GM12878 (cell line): ENCODE data around the gene SRGAP1. TPM values are rescaled to one million over a fixed set of nuclear protein-coding genes. Genes with fewer than 3 reads are reported as not detected.
A peak's percentile ranks its signal among the peaks of the same experiment; 100 is the strongest.

Experiments used
- ATAC-seq: fragments of 200-7000 bp; cut with Tn5 transposase; 3 replicates; pipeline ENCODE4 v1.9.1; 2020; ENCODE audit warnings: mild to moderate bottlenecking, moderate library complexity
- BruUV-seq: library from RNA; stranded (reverse); fragments of 400-500 nt; replicated peaks from 2 replicates; lab custom pipeline; 2021; lab: Mats Ljungman, UMichigan
- CTCF ChIA-PET: fragments of 300-600 bp; sonication (Branson Sonifier 250); formaldehyde crosslinking; extraction: SDS; loops from one replicate; lab custom pipeline; 2021; ENCODE audit warnings: inconsistent platforms; lab: Yijun Ruan, JAX
- POLR2A ChIA-PET: fragments of 350-600 bp; formaldehyde crosslinking; extraction: SDS; loops from one replicate; lab custom pipeline; 2021; ENCODE audit warnings: inconsistent platforms; lab: Charles Lee
- RAD21 ChIA-PET: fragments of 300-600 bp; sonication (Branson Sonifier 250); formaldehyde crosslinking; loops from one replicate; lab custom pipeline; 2023; ENCODE audit warnings: antibody characterized with exemption; ENCODE audit not compliant: unreplicated experiment; lab: Charles Lee
- SMC1A ChIA-PET: fragments of 300-600 bp; sonication (Branson Sonifier 250); formaldehyde crosslinking; loops from one replicate; lab custom pipeline; 2023; ENCODE audit not compliant: unreplicated experiment, uncharacterized antibody; lab: Charles Lee
- DNase-seq: peaks from one replicate; pipeline ENCODE4 v3.0.0-alpha.2; 2011; ENCODE audit warnings: low read depth, low spot score
- FAIRE-seq: peaks from 3 replicates; lab custom pipeline; 2011; peaks lifted over from hg19 to GRCh38; lab: Jason Lieb, UNC
- H2AFZ ChIP-seq: 2 replicates; pipeline ENCODE4 v1.6.0; 2011; ENCODE audit warnings: low read depth, low read length, control low read depth; ENCODE audit not compliant: control insufficient read depth
- H3K27ac ChIP-seq: 2 replicates; pipeline ENCODE4 v1.5.1; 2011; ENCODE audit warnings: control low read depth; ENCODE audit not compliant: control insufficient read depth, insufficient read depth
- H3K27me3 ChIP-seq, 2 experiments: replicated peaks in 1 of 2; 2 replicates each; pipeline versions ENCODE4 v1.6.0 to v1.6.1; 2011; ENCODE audit warnings: low read length in 1 of 2; ENCODE audit not compliant: control insufficient read depth in 2 of 2, insufficient read depth in 2 of 2
- H3K36me3 ChIP-seq, 2 experiments: 2 replicates each; pipeline ENCODE4 v1.5.1; 2011; ENCODE audit warnings: low read length in 1 of 2; ENCODE audit not compliant: control insufficient read depth in 2 of 2, insufficient read depth in 2 of 2
- H3K4me1 ChIP-seq: 2 replicates; pipeline ENCODE4 v1.6.1; 2011; ENCODE audit warnings: mild to moderate bottlenecking, low read length, moderate library complexity, mixed read lengths; ENCODE audit not compliant: control insufficient read depth, insufficient read depth
- H3K4me2 ChIP-seq: 2 replicates; pipeline ENCODE4 v1.6.0; 2011; ENCODE audit warnings: control low read depth; ENCODE audit not compliant: control insufficient read depth, insufficient read depth
- H3K4me3 ChIP-seq: fragments of 200-600 bp; sonication (generic); 2 replicates; pipeline ENCODE4 v1.5.1; 2016
- H3K79me2 ChIP-seq: 2 replicates; pipeline ENCODE4 v1.6.0; 2011; ENCODE audit warnings: low read length; ENCODE audit not compliant: control insufficient read depth, insufficient read depth
- H3K9ac ChIP-seq: 2 replicates; pipeline ENCODE4 v1.8.0; 2011; ENCODE audit warnings: low read length, control low read depth, mixed read lengths; ENCODE audit not compliant: control insufficient read depth, insufficient read depth
- H3K9me3 ChIP-seq: replicated peaks from 3 replicates; pipeline ENCODE4 v1.5.1; 2011; ENCODE audit warnings: mild to moderate bottlenecking, low read length; ENCODE audit not compliant: control insufficient read depth, insufficient read depth
- H4K20me1 ChIP-seq: 2 replicates; pipeline ENCODE4 v1.6.0; 2011; ENCODE audit not compliant: control insufficient read depth, insufficient read depth
- BACH1 ChIP-seq: fragments of 450-650 bp; IDR thresholded peaks from 2 replicates; pipeline ENCODE4 v1.6.1; 2017; ENCODE audit warnings: mild to moderate bottlenecking, borderline replicate concordance
- CBX5 ChIP-seq: sonication (generic); IDR thresholded peaks from 2 replicates; pipeline ENCODE4 v1.6.1; 2016; ENCODE audit warnings: low read depth, moderate library complexity, mild to moderate bottlenecking, inconsistent platforms
- CHD2 ChIP-seq: IDR thresholded peaks from 2 replicates; pipeline ENCODE4 v1.6.1; 2011; ENCODE audit warnings: low read depth, low read length, improper control_type of control experiment, borderline replicate concordance
- CHD4 ChIP-seq: fragments of 200-600 bp; sonication (generic); IDR thresholded peaks from 2 replicates; pipeline ENCODE4 v1.6.1; 2016; ENCODE audit warnings: mild to moderate bottlenecking
- EP300 ChIP-seq, 2 experiments: fragments of 150-350 bp in 1 of 2; IDR thresholded peaks; 2 replicates each; pipeline ENCODE4 v1.6.1; 2011 to 2012; ENCODE audit warnings: low read depth in 2 of 2, low read length in 2 of 2, borderline replicate concordance in 1 of 2, improper control_type of control experiment in 1 of 2, inconsistent platforms in 1 of 2; ENCODE audit not compliant: control insufficient read depth in 1 of 2
- HDAC2 ChIP-seq: fragments of 200-600 bp; sonication (generic); IDR thresholded peaks from 2 replicates; pipeline ENCODE4 v1.6.1; 2017
- NR2C1 ChIP-seq: fragments of 450-650 bp; IDR thresholded peaks from 2 replicates; pipeline ENCODE4 v1.6.1; 2017; ENCODE audit warnings: antibody characterized with exemption, mild to moderate bottlenecking, moderate library complexity
- RELA ChIP-seq: fragments of 450-650 bp; IDR thresholded peaks from 2 replicates; pipeline ENCODE4 v1.8.0; 2014; ENCODE audit warnings: borderline replicate concordance; ENCODE audit not compliant: partially characterized antibody
- RUNX3 ChIP-seq: IDR thresholded peaks from 2 replicates; pipeline ENCODE4 v1.6.1; 2012; ENCODE audit warnings: low read length, inconsistent platforms
- TARDBP ChIP-seq: IDR thresholded peaks from 2 replicates; pipeline ENCODE4 v1.6.1; 2016; ENCODE audit warnings: borderline replicate concordance
- TCF7 ChIP-seq: IDR thresholded peaks from 2 replicates; pipeline ENCODE4 v1.6.1; 2014; ENCODE audit warnings: antibody characterized with exemption, borderline replicate concordance
- WGBS: methylation state at CpG from one replicate; pipeline ENCODE4 v1.1.6; 2016; ENCODE audit warnings: low lambda C conversion rate; ENCODE audit not compliant: insufficient replicate concordance, insufficient coverage; ENCODE audit errors: missing lambda C conversion rate; 5-methylcytosine and 5-hydroxymethylcytosine counted together
- in situ Hi-C: fragments of 300-500 bp; cut with MboI; formaldehyde crosslinking; loops from 9 replicates; pipeline ENCODE4 v1.14.3; 2018; ENCODE audit warnings: mixed read lengths
- intact Hi-C: fragments of 100-400 bp; cut with micrococcal nuclease; formaldehyde crosslinking; loops from one replicate; pipeline ENCODE4 v1.14.2; 2022; ENCODE audit not compliant: unreplicated experiment
- polyA plus RNA-seq, 11 experiments: library from polyadenylated mRNA; depleted of rRNA in 4 of 11; unstranded in 6 of 11; stranded (reverse) in 5 of 11; fragments of >200 nt; fragmentation: Nextera tagmentation in 4 of 11; fragmentation: Illumina TruSeq in 1 of 11; extraction: Ambion mirVana in 4 of 11; extraction: Trizol in 1 of 11; gene quantifications; 1 replicate in 1 of 11; 2 replicates in 10 of 11; pipeline versions ENCODE4 v1.2.1 to v1.2.3, GENCODE V29; 2011 to 2016; ENCODE audit warnings: inconsistent platforms in 2 of 11, missing spikeins in 2 of 11, low read depth in 1 of 11
- total RNA-seq, 4 experiments: library from RNA; depleted of rRNA in 3 of 4; stranded (reverse); fragments of >200 nt in 3 of 4; fragmentation: Illumina TruSeq in 1 of 4; extraction: Trizol in 1 of 4; gene quantifications; 2 replicates each; pipeline versions ENCODE4 v1.2.1 to v1.2.3, GENCODE V29; 2013 to 2021
- TF ChIP-seq, protein P1 (sequence below): fragments of 450-650 bp; IDR thresholded peaks from 2 replicates; pipeline ENCODE4 v1.6.1; 2016; ENCODE audit warnings: mild to moderate bottlenecking

The SRGAP1 gene
- total and polyA plus RNA-seq, 10 of the 15 experiments (the other 5 are each of a cell fraction or from before 2014, with no cell fraction given) = 0.16 to 0.85 (median 0.46) TPM

DNA sequence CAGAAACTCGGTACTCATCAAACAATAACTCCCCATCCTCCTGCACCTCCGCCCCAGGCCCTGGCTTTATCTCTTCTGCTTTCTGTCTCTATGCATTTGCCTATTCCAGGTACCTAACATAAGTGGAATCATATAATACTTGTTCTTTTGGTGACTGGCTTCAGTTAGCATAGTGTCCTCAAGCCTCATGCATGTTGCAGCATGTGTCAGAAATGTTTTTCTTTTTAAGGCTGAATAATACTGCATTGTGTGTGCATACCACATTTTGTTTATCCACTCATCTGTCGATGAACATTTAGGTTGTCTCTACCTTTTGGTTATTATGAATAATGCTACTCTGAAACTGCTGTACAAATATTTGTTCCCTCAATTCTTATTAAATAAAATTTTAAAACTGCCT is 260.5 kb downstream of the SRGAP1 start (continued):
- TF ChIP-seq RELA (no peak), CBX5 (no peak)

DNA sequence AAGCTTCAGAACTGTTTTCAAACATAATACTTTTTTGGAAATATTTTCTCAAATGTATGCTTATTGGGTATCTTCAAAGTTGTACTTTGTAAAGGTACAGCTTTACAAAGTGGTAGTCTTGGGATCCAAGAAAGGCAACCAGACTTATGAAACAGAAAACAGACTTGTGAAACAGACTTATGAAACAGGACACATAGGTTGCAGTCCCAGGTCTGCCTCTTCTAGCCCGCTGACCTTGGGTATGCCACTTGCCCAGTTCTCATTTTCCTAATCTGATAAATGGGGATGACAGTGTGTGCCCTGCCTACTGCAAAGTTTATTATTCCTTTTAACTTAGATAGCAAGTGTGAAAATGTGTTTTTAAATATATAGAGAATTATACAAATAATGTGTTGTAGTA is 263.3 kb downstream of the SRGAP1 start:
- Histone ChIP-seq H3K79me2 (no peaks in the 10 kb centered on the region), H3K36me3 (no peaks in the 10 kb centered on the region), H4K20me1 (no peaks in the 10 kb centered on the region), H3K9me3 (no peaks in the 10 kb centered on the region), H3K4me2 (no peak overlapping the region), H2AFZ (no peak overlapping the region), H3K4me3 (no peak overlapping the region), H3K27me3 (no peaks in the 10 kb centered on the region), H3K4me1 (no peaks in the 10 kb centered on the region), H3K27ac (no peak overlapping the region), H3K9ac (no peak overlapping the region)
- WGBS = 0% methylated on average over 1 of the region's 1 CpG
- ChIA-PET RAD21 (no interaction called here), CTCF (no interaction called here), POLR2A (no interaction called here), SMC1A (no interaction called here)
- in situ Hi-C loops = no loop called here
- BruUV-seq = no TSS peak
- DNase-seq (no peak), FAIRE-seq (peak; percentile 27), ATAC-seq (no peak)
- intact Hi-C loops = no loop called here
- no peak for TF ChIP-seq HDAC2

DNA sequence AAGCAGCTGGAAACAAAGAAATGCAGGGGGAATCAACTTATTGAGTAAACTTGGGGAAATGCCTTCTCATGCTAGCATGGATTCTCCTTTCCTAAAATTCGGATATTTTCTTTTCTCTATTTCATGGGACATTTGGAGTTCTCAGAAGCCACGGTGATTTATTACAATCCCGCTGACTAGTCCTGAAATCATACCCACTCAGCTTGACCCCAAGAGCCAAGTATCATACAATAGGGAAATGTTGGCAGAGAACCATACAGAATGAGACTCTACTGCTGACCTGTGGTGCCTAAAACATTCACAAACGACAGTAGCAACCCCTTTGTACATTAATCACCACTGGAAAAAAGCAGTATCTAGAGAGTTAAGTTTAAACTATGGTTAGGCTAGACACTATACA is 265.2 kb downstream of the SRGAP1 start:
- ChIA-PET RAD21 (no interaction called here), CTCF (no interaction called here), POLR2A (no interaction called here), SMC1A (interaction anchor here (1.0 kb wide), 1 partner anchor 102 kb away, joined by 4 read pairs; no protein-coding TSS in a partner anchor)
- Histone ChIP-seq H2AFZ (no peak overlapping the region), H3K27ac (no peak overlapping the region), H3K4me2 (no peak overlapping the region), H3K4me1 (no peaks in the 10 kb centered on the region), H3K36me3 (no peaks in the 10 kb centered on the region), H3K4me3 (no peak overlapping the region), H3K27me3 (no peaks in the 10 kb centered on the region), H4K20me1 (no peaks in the 10 kb centered on the region), H3K79me2 (no peaks in the 10 kb centered on the region), H3K9me3 (no peaks in the 10 kb centered on the region), H3K9ac (no peak overlapping the region)
- no TSS peak for BruUV-seq
- no peak for DNase-seq
- intact Hi-C loops = no loop called here
- no peak for FAIRE-seq
- ATAC-seq = no peak
- in situ Hi-C loops = no loop called here
- no peak for TF ChIP-seq TARDBP
- TF ChIP-seq, protein P1, sequence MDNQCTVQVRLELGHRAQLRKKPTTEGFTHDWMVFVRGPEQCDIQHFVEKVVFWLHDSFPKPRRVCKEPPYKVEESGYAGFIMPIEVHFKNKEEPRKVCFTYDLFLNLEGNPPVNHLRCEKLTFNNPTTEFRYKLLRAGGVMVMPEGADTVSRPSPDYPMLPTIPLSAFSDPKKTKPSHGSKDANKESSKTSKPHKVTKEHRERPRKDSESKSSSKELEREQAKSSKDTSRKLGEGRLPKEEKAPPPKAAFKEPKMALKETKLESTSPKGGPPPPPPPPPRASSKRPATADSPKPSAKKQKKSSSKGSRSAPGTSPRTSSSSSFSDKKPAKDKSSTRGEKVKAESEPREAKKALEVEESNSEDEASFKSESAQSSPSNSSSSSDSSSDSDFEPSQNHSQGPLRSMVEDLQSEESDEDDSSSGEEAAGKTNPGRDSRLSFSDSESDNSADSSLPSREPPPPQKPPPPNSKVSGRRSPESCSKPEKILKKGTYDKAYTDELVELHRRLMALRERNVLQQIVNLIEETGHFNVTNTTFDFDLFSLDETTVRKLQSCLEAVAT = no peak
- no peak for TF ChIP-seq RUNX3
- TF ChIP-seq BACH1 = no peak
- no peak for TF ChIP-seq NR2C1
- TF ChIP-seq EP300 (IDR thresholded peaks at IDR 0.05; ENCODE audit: borderline replicate concordance in 1 of 2, control insufficient read depth in 1 of 2, low read depth in 2 of 2, low read length in 2 of 2) = no peak
- TF ChIP-seq CHD2 = no peak
- no peak for TF ChIP-seq CHD4
- no peak for TF ChIP-seq TCF7
- 19% methylated on average over 4 of the region's 4 CpGs for WGBS
